Measurements from ENCODE around the gene PTPRN2.
"Not testable (repeated sequence)": the region's sequence is repeated elsewhere in the genome, so short reads cannot be mapped to it uniquely, and the experiment has no call there.

Gene PTPRN2

GRCh38 chr7:157750291-157750690 lies 837.3 kb downstream of the PTPRN2 start:
- no peak for DNase-seq

DNA sequence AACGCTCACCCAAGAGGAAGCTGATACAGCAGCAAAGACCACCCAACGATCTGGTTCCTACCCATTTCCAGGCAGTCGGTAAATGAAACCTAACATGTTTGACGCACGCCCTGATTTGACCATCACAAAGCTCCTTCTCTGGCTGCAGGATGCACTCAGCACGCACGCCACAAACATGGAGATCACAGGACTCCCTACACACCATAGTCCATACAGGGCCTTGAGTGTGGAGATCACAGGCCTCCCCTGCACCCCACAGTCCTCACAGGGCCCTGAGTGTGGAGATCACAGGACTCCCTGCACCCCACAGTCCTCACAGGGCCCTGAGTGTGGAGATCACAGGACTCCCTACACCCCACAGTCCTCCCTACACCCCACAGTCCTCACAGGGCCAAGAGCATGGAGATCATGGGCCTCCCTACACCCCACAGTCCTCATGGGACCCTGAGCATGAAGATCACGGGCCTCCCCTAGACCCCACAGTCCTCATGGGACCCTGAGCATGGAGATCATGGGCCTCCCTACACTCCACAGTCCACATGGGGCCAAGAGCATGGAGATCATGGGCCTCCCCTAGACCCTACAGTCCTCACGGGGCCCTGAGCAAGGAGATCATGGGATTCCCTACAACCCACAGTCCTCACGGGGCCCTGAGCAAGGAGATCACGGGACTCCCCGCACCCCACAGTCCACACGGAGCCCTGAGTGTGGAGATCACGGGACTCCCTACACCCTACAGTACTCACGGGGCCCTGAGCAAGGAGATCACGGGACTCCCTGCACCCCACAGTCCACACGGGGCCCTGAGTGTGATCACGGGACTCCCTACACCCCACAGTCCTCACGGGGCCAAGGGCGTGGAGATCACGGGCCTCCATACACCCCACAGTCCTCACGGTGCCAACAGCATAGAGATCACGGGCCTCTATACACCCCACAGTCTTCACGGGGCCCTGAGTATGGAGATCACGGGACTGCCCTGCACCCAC lies 841.6 kb downstream of the PTPRN2 start:
- DNase-seq = no peak

- no peak for DNase-seq
These were observed 842.6 kb downstream of the PTPRN2 start for GRCh38 chr7:157744786-157745601.

GRCh38 chr7:157743781-157744525 lies 843.7 kb downstream of the PTPRN2 start:
- DNase-seq = no peak

- no peak for DNase-seq
These were observed 847.3 kb downstream of the PTPRN2 start for GRCh38 chr7:157740251-157740798.

- DNase-seq = no peak
These were observed 848.0 kb downstream of the PTPRN2 start for GRCh38 chr7:157739650-157740049.

GRCh38 chr7:157739031-157739430 lies 848.6 kb downstream of the PTPRN2 start:
- no peak for DNase-seq

DNA sequence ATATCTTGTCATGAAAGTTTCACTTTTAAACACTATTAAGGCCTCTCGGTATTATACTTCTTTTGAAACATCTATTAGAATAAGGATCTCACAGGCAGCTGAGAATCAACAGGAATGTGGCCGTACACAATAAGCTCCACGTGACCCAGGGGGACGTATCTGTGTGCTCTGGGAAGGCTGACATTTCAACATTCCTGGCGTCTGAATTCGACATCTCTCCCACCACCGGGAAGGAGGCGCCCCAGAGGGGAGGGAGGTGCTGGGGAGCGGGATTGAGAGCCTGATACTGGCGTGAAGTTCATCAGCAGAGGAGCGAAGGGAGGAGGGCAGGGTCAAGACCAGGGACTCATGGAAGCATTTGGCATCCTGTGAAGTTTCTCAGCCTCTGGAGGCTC lies 849.6 kb downstream of the PTPRN2 start:
- peak; percentile 15 for DNase-seq

- DNase-seq = no peak
These were observed 850.2 kb downstream of the PTPRN2 start for GRCh38 chr7:157737151-157738065.

DNA sequence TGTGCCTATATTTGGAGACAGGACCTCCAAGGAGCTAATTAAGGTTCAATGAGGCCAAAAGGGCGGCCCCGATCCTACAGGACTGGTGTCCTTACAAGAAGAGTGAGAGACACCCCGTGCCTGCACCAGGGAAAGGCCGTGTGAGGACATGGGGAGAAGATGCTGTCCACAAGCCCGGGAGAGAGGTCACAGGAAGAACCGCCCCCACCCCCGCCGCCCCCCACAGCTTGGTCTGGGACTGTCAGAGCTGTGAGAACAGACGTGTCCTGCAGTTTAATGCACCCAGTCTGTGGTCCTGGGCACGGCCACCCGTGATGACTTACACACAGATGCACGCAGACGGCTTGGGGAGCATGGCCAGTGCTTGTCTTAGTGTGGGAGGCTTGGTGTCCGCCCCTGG lies 851.3 kb downstream of the PTPRN2 start:
- no peak for DNase-seq

DNA sequence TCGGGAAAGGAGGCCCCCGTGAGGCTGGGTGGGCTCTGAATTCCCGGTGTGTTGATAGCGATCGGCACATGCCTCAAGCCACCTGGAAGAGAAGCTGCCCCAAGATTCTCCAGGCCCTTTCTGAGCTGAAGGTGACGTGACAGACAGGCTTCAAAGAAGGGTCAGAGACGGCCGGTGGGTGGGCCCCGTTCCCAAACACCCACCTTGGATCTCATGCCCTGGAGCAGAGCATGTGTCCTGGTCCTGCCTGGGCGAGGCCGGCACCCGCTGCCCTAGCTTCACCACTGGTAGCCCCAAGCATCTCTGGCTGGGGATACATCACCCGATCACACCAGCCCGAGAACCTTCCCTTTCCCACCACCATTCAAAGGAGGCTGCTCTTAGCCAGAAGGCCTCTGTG lies 851.8 kb downstream of the PTPRN2 start:
- DNase-seq = no peak

- DNase-seq = no peak
These were observed 852.7 kb downstream of the PTPRN2 start for GRCh38 chr7:157734676-157735640.

- not testable (repeated sequence) for DNase-seq
These were observed 853.7 kb downstream of the PTPRN2 start for GRCh38 chr7:157733760-157734395.

DNA sequence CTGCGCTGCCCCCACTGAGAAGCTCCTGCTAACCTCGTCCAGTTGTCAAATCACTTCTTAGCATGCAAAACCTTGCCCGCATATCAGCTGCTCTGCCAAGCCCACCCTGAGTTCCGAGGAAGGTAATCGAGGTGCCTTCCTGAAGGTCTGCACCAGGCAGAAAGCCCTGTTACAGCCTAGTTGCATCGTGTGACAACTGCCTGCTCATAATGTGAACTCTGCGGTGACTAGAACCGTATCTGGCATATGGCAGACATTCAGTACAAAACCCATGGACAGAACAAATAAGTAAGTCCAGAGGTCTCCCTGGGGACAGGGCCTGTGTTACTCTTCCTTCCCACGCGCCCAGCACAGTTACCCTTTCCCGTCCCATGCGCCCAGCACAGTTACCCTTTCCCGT lies 856.5 kb downstream of the PTPRN2 start:
- no peak for DNase-seq

DNA sequence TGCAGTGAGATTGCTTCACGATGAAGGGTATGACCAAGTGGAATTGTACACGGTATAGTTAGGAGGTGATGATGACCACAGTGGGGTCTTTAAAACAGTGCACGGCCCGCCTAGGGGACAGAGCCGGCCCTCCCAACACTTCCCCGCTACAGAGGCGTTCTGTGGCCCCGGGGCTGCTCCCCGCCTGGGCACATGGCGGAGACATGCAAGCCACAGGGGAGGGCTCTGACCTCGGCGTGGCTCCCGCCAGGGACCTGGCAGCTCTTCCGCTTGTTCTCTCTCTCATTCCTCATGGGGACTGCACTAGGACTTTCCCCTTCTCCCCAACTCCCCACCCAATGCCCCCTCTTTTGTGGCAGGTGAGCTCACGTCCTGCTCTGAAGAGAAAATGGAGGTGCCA lies 857.0 kb downstream of the PTPRN2 start:
- no peak for DNase-seq

GRCh38 chr7:157729566-157729965 lies 858.1 kb downstream of the PTPRN2 start:
- no peak for DNase-seq

GRCh38 chr7:157727964-157728615 lies 859.5 kb downstream of the PTPRN2 start:
- no peak for DNase-seq

DNA sequence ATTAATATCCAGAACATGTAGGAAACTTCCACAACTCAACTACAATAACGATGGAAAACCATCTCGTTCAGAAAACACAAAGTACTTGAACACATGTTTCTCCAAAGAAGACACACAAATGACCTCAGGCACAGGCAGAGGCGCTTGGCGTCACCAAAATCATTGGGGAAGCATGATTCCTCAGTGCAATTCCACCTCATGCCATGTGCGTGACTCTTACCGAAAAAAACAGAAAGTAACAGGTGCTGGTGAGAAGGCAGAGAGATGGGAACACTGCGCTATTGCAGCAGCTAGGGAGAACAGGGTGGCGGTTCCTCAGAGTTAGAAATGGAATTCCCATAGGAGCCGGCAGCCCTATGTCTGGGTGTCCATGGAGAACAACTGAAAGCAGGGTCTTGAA lies 860.9 kb downstream of the PTPRN2 start:
- DNase-seq = no peak

- not testable (repeated sequence) for DNase-seq
These were observed 862.3 kb downstream of the PTPRN2 start for GRCh38 chr7:157725312-157725711.

Data from fibroblast of upper back skin (primary cell).